Epithelial cell of esophagus (primary cell): ENCODE results near the gene UNC79.
A peak's percentile ranks its signal among the peaks of the same experiment; 100 is the strongest.

Source experiments
- DNase-seq: peaks from one replicate; pipeline ENCODE4 v3.0.0; 2010; ENCODE audit warnings: low read depth
- H3K4me3 ChIP-seq: 2 replicates; pipeline ENCODE4 v1.5.1; 2011; ENCODE audit warnings: mild to moderate bottlenecking, low read length, control low read depth
- TF ChIP-seq, protein P1 (sequence below): IDR thresholded peaks from 2 replicates; pipeline ENCODE4 v1.5.1; 2011; ENCODE audit warnings: low read depth, mild to moderate bottlenecking, low read length, control low read depth, inconsistent platforms; ENCODE audit not compliant: insufficient read depth; ENCODE audit errors: missing control alignments

The UNC79 gene

DNA sequence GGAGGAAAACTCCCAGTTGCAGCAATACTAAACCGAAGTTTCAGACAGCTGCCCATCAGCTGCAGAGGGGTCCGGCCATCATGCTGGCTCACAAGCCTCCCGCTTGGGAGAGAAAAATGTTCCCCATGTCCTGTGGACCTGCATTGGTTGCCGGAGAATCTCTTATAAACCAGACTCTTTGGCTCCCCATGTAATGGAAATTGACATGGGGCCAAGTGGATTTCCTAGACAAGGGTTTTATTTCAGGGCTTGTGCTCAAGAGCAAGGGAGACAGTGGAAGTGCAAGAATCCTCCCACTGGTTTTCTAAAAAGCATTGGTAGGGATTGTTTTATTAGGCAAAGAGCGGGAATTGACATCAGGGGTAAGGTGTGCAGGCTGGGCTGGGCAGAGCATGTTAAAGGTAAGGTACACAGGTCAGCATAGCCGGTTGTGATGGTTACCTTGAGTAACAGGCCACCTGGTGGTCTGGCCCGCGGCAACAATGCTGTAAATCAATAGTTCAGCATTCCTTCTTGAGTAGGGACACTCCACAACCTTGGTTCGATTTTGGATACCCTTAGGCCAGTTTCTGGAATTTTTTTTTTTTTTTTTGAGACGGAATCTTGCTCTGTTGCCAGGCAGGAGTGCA lies 135.4 kb downstream of the UNC79 start:
- DNase-seq, result no peak
- TF ChIP-seq, protein P1, sequence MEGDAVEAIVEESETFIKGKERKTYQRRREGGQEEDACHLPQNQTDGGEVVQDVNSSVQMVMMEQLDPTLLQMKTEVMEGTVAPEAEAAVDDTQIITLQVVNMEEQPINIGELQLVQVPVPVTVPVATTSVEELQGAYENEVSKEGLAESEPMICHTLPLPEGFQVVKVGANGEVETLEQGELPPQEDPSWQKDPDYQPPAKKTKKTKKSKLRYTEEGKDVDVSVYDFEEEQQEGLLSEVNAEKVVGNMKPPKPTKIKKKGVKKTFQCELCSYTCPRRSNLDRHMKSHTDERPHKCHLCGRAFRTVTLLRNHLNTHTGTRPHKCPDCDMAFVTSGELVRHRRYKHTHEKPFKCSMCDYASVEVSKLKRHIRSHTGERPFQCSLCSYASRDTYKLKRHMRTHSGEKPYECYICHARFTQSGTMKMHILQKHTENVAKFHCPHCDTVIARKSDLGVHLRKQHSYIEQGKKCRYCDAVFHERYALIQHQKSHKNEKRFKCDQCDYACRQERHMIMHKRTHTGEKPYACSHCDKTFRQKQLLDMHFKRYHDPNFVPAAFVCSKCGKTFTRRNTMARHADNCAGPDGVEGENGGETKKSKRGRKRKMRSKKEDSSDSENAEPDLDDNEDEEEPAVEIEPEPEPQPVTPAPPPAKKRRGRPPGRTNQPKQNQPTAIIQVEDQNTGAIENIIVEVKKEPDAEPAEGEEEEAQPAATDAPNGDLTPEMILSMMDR, result no peak
- no peak overlapping the region for H3K4me3 ChIP-seq

DNA sequence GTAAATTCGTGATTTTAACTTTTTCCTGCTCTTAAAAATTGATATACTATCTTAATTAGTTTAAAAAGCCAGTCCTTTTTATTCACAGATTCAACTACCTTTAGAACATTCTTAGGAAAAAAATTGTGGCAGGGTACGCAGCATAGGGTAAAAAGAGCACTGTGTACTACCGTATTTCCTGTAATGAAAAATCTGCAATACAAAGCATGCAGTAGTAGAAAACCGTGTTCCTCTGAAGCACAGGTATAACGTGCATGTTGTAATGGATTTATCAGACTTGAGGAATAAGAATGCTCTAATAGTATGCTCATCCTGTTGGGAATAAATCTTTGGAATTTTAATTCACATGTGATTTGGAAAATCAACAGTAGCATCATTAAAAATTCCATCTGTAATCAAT lies 140.5 kb downstream of the UNC79 start:
- TF ChIP-seq, protein P1, result no peak
- DNase-seq, result no peak
- H3K4me3 ChIP-seq, result no peak overlapping the region

GRCh38 chr14:93579178-93579577 lies 148.4 kb downstream of the UNC79 start:
- TF ChIP-seq, protein P1, result no peak
- DNase-seq, result no peak
- no peak overlapping the region for H3K4me3 ChIP-seq

DNA sequence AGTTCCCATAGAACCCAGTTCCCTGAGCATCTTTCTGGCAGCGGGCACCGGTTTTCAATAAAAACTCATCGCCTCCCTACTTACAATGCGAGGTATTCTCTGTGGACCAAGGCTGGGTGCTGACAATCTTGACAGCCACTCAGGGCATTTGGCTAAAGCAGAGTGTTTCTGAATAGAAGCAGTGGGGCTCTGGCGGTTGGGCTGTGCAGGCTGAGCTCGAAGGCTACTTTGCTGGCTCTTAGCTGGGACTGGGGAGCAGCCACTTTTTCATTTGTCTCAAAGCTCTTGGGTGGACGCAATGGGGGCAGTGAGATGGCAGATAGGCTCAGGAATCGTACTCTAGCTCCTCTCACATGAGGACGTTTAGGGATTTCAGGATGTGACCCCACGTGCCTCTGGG lies 151.8 kb downstream of the UNC79 start:
- no peak for DNase-seq
- TF ChIP-seq, protein P1, result no peak
- H3K4me3 ChIP-seq, result no peak overlapping the region

- peak; percentile 4 for DNase-seq
- TF ChIP-seq, protein P1, result no peak
- no peak overlapping the region for H3K4me3 ChIP-seq
Observed at GRCh38 chr14:93587330-93587729, 156.6 kb downstream of the UNC79 start.

- TF ChIP-seq, protein P1, result no peak
- DNase-seq, result no peak
- H3K4me3 ChIP-seq, result no peak overlapping the region
Observed at GRCh38 chr14:93591506-93591905, 160.8 kb downstream of the UNC79 start.

DNA sequence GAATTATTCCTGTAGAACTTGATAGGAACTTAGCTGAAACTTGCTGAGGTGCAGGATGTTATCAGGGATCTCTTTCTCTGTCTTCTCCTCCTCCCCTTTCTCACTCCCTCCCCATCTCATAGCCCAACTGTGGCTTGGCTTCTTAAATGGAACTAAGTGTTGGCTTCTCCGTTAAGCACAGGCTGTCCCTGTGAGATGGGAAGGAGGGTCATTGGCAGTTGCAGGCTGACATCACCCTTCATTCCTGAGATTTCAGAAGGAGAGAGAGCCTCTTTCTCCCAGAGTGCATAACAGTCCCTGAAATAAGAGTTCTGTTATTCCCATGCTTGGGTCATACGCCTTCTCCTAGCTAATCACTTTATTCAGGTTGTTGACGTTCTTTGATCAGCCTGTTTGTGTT lies 162.0 kb downstream of the UNC79 start:
- TF ChIP-seq, protein P1, result no peak
- H3K4me3 ChIP-seq, result no peak overlapping the region

More for the DNA sequence above, 162.0 kb downstream of the UNC79 start:
- DNase-seq, result no peak
